PC-9 (cell line): Measurements from ENCODE around the gene AKAP6.

Experiments used
- CTCF ChIP-seq: fragments of 200-600 bp; sonication (generic); conservative IDR thresholded peaks from 2 replicates; pipeline ENCODE4 v1.6.1; 2017; ENCODE audit warnings: mixed run types, antibody characterized with exemption, mild to moderate bottlenecking, moderate library complexity
- EZH2 ChIP-seq: fragments of 200-600 bp; sonication (generic); IDR thresholded peaks from 2 replicates; pipeline ENCODE4 v1.8.0; 2017; ENCODE audit warnings: antibody characterized with exemption, low read depth

- TF ChIP-seq CTCF (no peak), EZH2 (no peak)
Measured at GRCh38 chr14:32595497-32595896, 266.4 kb downstream of the AKAP6 start.
